GM23338 (cell line): ENCODE measurements around the gene ERMN.

Experiments
- CREB1 ChIP-seq: fragments of 250-450 bp; sonication (Bioruptor Pico); IDR thresholded peaks from 2 replicates; pipeline ENCODE4 v1.5.0; 2020; ENCODE audit warnings: low read depth, mild to moderate bottlenecking, moderate library complexity
- EZH2 ChIP-seq: fragments of 200-600 bp; sonication (generic); IDR thresholded peaks from one replicate; pipeline ENCODE4 v1.8.0; 2017; ENCODE audit warnings: antibody characterized with exemption, mild to moderate bottlenecking, low read depth; ENCODE audit not compliant: unreplicated experiment
- EZH2phosphoT487 ChIP-seq: fragments of 200-600 bp; sonication (generic); IDR thresholded peaks from one replicate; pipeline ENCODE4 v1.8.1; 2018; ENCODE audit warnings: antibody characterized with exemption; ENCODE audit not compliant: unreplicated experiment
- NANOG ChIP-seq: IDR thresholded peaks from 2 replicates; pipeline ENCODE4 v1.6.1; 2016; ENCODE audit warnings: antibody characterized with exemption, borderline replicate concordance
- POLR2AphosphoS5 ChIP-seq: IDR thresholded peaks from 2 replicates; pipeline ENCODE4 v1.6.1; 2016; ENCODE audit warnings: antibody characterized with exemption, low read depth
- STAT1 ChIP-seq: IDR thresholded peaks from one replicate; pipeline ENCODE4 v1.6.1; 2016; ENCODE audit warnings: antibody characterized with exemption; ENCODE audit not compliant: unreplicated experiment
- TF ChIP-seq, protein P1 (sequence below), 2 experiments: fragments of 200-600 bp in 1 of 2; sonication (generic) in 1 of 2; conservative IDR thresholded peaks; 2 replicates each; pipeline versions ENCODE4 v1.5.1 to v1.6.1; 2016 to 2017; ENCODE audit warnings: antibody characterized with exemption in 2 of 2, low read depth in 2 of 2, mild to moderate bottlenecking in 2 of 2, moderate library complexity in 1 of 2
- TF ChIP-seq, protein P2 (sequence below): IDR thresholded peaks from 2 replicates; pipeline ENCODE4 v1.6.1; 2016; ENCODE audit warnings: antibody characterized with exemption
- TF ChIP-seq, protein P3 (sequence below): IDR thresholded peaks from one replicate; pipeline ENCODE4 v1.6.1; 2018; ENCODE audit warnings: antibody characterized with exemption; ENCODE audit not compliant: unreplicated experiment

DNA sequence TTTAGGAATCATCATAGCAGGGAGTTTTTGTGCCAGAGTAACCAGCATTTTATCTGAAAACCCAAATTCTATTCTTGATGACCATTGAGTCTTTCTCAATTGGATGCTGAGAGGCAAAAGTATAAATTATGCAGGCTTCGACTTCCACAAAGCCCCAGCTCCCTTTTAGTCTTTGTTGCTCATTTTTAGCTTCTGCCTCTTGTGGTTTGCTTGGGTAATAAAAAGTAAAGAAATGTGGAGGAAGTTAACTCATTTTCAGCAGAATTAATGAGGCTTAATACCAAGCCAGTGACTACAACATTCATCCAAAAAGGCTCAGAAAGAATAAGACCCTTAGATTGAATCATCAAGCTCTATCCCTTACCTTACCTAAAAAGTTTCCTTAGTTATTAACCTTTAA, 18.6 kb downstream of the ERMN start:
- TF ChIP-seq EZH2 (no peak), POLR2AphosphoS5 (no peak), EZH2phosphoT487 (no peak), CREB1 (no peak), NANOG (no peak), STAT1 (no peak)
- TF ChIP-seq, protein P1, sequence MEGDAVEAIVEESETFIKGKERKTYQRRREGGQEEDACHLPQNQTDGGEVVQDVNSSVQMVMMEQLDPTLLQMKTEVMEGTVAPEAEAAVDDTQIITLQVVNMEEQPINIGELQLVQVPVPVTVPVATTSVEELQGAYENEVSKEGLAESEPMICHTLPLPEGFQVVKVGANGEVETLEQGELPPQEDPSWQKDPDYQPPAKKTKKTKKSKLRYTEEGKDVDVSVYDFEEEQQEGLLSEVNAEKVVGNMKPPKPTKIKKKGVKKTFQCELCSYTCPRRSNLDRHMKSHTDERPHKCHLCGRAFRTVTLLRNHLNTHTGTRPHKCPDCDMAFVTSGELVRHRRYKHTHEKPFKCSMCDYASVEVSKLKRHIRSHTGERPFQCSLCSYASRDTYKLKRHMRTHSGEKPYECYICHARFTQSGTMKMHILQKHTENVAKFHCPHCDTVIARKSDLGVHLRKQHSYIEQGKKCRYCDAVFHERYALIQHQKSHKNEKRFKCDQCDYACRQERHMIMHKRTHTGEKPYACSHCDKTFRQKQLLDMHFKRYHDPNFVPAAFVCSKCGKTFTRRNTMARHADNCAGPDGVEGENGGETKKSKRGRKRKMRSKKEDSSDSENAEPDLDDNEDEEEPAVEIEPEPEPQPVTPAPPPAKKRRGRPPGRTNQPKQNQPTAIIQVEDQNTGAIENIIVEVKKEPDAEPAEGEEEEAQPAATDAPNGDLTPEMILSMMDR (conservative IDR thresholded peaks at IDR 0.05; ENCODE audit: low read depth in 2 of 2) = peak in 1 of 2 experiments; percentile 38; a peak in 2 of 4 replicates
- TF ChIP-seq, protein P2, sequence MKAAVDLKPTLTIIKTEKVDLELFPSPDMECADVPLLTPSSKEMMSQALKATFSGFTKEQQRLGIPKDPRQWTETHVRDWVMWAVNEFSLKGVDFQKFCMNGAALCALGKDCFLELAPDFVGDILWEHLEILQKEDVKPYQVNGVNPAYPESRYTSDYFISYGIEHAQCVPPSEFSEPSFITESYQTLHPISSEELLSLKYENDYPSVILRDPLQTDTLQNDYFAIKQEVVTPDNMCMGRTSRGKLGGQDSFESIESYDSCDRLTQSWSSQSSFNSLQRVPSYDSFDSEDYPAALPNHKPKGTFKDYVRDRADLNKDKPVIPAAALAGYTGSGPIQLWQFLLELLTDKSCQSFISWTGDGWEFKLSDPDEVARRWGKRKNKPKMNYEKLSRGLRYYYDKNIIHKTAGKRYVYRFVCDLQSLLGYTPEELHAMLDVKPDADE = no peak
- TF ChIP-seq, protein P3, sequence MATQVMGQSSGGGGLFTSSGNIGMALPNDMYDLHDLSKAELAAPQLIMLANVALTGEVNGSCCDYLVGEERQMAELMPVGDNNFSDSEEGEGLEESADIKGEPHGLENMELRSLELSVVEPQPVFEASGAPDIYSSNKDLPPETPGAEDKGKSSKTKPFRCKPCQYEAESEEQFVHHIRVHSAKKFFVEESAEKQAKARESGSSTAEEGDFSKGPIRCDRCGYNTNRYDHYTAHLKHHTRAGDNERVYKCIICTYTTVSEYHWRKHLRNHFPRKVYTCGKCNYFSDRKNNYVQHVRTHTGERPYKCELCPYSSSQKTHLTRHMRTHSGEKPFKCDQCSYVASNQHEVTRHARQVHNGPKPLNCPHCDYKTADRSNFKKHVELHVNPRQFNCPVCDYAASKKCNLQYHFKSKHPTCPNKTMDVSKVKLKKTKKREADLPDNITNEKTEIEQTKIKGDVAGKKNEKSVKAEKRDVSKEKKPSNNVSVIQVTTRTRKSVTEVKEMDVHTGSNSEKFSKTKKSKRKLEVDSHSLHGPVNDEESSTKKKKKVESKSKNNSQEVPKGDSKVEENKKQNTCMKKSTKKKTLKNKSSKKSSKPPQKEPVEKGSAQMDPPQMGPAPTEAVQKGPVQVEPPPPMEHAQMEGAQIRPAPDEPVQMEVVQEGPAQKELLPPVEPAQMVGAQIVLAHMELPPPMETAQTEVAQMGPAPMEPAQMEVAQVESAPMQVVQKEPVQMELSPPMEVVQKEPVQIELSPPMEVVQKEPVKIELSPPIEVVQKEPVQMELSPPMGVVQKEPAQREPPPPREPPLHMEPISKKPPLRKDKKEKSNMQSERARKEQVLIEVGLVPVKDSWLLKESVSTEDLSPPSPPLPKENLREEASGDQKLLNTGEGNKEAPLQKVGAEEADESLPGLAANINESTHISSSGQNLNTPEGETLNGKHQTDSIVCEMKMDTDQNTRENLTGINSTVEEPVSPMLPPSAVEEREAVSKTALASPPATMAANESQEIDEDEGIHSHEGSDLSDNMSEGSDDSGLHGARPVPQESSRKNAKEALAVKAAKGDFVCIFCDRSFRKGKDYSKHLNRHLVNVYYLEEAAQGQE = no peak
